ENCODE data around the gene COLEC11.
"Not testable (repeated sequence)": the region's sequence is repeated elsewhere in the genome, so short reads cannot be mapped to it uniquely, and the experiment has no call there.

Gene COLEC11

DNA sequence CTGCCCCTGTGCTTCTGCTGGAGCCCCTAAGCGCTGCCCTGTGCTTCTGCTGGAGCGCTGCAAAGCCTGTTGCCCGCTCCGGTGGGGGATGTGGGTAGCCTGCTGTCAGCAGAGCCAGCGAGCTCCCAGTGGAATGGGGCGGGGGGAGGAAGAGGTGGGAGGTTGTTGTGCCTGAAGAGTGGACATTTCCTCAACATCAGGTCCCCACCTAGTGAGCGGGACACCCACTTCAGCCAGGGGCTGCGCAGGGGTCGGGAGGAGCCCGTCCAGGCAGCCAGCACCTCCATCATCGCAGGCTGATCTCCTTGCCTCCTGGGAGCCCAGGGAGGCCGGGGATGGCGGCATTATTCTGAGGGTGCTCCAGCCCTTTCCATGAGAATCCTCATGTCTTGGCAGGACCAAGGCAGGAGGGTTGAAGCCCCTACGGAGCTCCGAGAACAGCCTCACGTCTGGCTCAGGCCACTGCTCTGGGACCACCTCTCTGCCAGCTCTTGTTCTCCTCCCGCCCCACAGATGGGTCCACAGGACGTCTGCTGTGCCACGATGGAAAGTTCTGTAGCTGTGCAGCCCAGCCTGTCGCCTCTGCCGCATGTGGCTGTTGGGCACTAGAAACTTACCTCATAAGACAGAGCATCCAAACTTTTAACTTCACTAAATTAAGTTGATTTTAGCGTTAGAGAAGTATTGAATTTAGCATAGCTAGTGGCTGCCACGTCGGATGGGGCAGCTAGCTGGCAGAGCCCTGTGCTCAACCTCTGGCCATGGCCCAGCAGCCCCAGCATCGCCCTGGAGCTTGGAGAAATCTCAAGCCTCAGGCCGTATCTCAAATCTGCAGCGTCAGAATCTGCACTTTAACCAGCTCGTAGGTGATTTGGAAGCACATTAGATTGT, 61.2 kb downstream of the COLEC11 start:
- no peak for DNase-seq
- Histone ChIP-seq H3K4me3 (ENCODE audit: control insufficient read depth in 1 of 7, extremely low read depth in 1 of 7, insufficient read depth in 4 of 7, low read depth in 2 of 7, low read length in 6 of 7) (no peak overlapping the region), H3K36me3 (ENCODE audit: control insufficient read depth in 4 of 4, insufficient read depth in 4 of 4, low read length in 3 of 4) (no peaks in the 10 kb centered on the region), H3K9me3 (ENCODE audit: control extremely low read depth in 1 of 5, control insufficient read depth in 4 of 5, insufficient read depth in 2 of 5, low read depth in 1 of 5, low read length in 4 of 5) (no peaks in the 10 kb centered on the region), H3K27me3 (replicated peaks in 2 of 5; ENCODE audit: control insufficient read depth in 4 of 5, insufficient read depth in 5 of 5, low read length in 4 of 5) (no peaks in the 10 kb centered on the region), H3K27ac (ENCODE audit: insufficient read depth in 1 of 2, low read depth in 1 of 2, low read length in 2 of 2, poor library complexity in 1 of 2, severe bottlenecking in 2 of 2) (no peak overlapping the region), H3K4me1 (ENCODE audit: control extremely low read depth in 1 of 4, control insufficient read depth in 4 of 4, insufficient read depth in 4 of 4, low read length in 3 of 4) (peaks cover 0 to 15% (median 11%) of the 10 kb centered on the region in 4 experiments)
- WGBS (ENCODE audit: insufficient coverage), result 95% methylated on average over 21 of the region's 28 CpGs
- CTCF ChIA-PET, result interaction anchor here (0.8 to 1.1 kb wide), 3 partner anchors 60 to 180 kb away, joined by 3 read pairs; no protein-coding TSS in a partner anchor
- POLR2A ChIA-PET, result no interaction called here

DNA sequence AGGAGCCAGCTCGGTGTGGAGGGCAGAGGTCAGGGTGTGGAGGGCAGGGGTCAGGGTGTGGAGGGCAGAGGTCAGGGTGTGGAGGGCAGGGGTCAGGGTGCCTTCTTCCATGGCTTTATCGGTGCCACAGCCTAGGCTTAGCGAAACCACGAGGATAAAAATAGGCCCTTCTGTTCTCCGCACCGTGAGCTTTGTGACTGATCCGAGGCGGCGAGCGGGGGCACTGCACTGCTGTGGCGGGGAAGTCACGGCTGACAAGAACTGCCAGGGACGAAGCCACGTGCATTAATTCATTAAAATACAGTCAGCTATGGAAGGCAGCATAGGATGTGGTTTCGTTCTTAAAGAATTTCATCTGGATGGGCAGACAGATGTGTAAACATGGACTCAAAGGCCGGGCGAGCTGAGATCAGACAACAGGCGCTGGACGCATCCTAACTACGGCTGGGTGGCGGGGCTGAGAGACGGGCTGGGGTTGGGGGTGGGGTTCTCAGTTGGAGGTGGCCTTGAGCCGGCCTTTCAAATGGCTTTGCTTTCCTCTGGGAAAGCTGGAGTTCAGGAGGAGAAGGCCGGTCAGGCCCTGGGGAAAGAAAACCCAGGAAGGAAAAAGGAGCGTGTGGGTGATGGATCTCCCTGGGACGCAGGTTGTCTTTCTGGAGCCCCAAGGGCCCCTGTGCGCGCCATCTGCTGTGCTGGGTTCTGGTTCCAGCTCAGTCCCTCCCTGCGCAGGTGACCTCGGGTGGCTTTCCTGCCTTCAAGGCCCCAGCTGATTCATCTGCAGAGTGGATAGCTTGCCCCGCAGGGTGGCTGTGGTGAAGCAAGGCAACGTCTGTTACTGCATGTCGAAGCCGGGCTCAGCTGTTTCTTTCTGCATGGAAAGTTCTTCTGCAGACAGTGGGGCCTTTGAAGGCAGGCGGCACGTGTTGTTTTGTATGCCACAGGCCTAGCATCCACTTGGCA, 62.1 kb downstream of the COLEC11 start:
- Histone ChIP-seq H3K4me1 (ENCODE audit: control extremely low read depth in 1 of 4, control insufficient read depth in 4 of 4, insufficient read depth in 4 of 4, low read length in 3 of 4) (peaks cover 0 to 7% (median 3%) of the 10 kb centered on the region in 4 experiments), H3K4me3 (ENCODE audit: control insufficient read depth in 1 of 7, extremely low read depth in 1 of 7, insufficient read depth in 4 of 7, low read depth in 2 of 7, low read length in 6 of 7) (no peak overlapping the region), H3K27ac (ENCODE audit: insufficient read depth in 1 of 2, low read depth in 1 of 2, low read length in 2 of 2, poor library complexity in 1 of 2, severe bottlenecking in 2 of 2) (no peak overlapping the region), H3K36me3 (ENCODE audit: control insufficient read depth in 4 of 4, insufficient read depth in 4 of 4, low read length in 3 of 4) (no peaks in the 10 kb centered on the region), H3K9me3 (ENCODE audit: control extremely low read depth in 1 of 5, control insufficient read depth in 4 of 5, insufficient read depth in 2 of 5, low read depth in 1 of 5, low read length in 4 of 5) (no peaks in the 10 kb centered on the region), H3K27me3 (replicated peaks in 2 of 5; ENCODE audit: control insufficient read depth in 4 of 5, insufficient read depth in 5 of 5, low read length in 4 of 5) (no peaks in the 10 kb centered on the region)
- ChIA-PET CTCF (interaction anchor here (0.8 to 1.1 kb wide), 4 partner anchors 9 to 181 kb away, joined by 3 read pairs; no protein-coding TSS in a partner anchor), POLR2A (no interaction called here)
- WGBS (ENCODE audit: insufficient coverage), result 82% methylated on average over 34 of the region's 36 CpGs
- DNase-seq, result peak in 2 of 3 donors; percentile 16 to 25

DNA sequence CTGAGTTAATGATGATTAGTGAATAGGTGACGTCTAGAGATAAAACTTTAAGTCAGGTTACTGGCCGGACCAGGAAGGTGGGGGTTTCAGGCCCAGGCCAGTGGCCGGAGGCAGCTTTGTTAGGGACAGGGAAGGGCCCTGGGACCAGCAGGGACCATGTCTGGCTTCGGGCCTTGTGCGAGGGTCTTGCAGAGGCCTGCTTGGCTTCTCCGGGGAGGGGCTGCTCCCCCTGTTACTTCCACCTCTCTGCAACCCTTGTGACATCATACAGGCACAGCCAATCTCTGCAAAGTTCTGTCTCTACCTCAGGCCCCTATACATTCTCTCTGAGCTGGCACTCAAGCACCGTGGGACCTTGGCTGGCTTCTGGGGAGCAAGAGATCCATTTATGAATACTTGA, 63.0 kb downstream of the COLEC11 start, which contains the start of gene ALLC:
Gene ALLC (plus strand): TSS at position 320 of the 400 bp plus-strand sequence. CDS start 12,958 bp downstream, outside the sequence.
- H3K9me3 ChIP-seq (ENCODE audit: control extremely low read depth in 1 of 5, control insufficient read depth in 4 of 5, insufficient read depth in 2 of 5, low read depth in 1 of 5, low read length in 4 of 5), result no peaks in the 10 kb centered on the region
- H3K4me1 ChIP-seq (ENCODE audit: control extremely low read depth in 1 of 4, control insufficient read depth in 4 of 4, insufficient read depth in 4 of 4, low read length in 3 of 4), result peaks cover 0 to 5% (median 0%) of the 10 kb centered on the region in 4 experiments
- ChIA-PET CTCF (interaction anchor here (1.0 kb wide), 1 partner anchor 8 kb away, joined by 3 read pairs; no protein-coding TSS in a partner anchor), POLR2A (no interaction called here)
- H3K27me3 ChIP-seq (replicated peaks in 2 of 5; ENCODE audit: control insufficient read depth in 4 of 5, insufficient read depth in 5 of 5, low read length in 4 of 5), result no peaks in the 10 kb centered on the region
- 100% methylated on average over 7 of the region's 7 CpGs for WGBS (ENCODE audit: insufficient coverage)
- H3K27ac ChIP-seq (ENCODE audit: insufficient read depth in 1 of 2, low read depth in 1 of 2, low read length in 2 of 2, poor library complexity in 1 of 2, severe bottlenecking in 2 of 2), result no peak within 1 kb of the TSS
- no peak within 1 kb of the TSS for H3K4me3 ChIP-seq (ENCODE audit: control insufficient read depth in 1 of 7, extremely low read depth in 1 of 7, insufficient read depth in 4 of 7, low read depth in 2 of 7, low read length in 6 of 7)
- H3K36me3 ChIP-seq (ENCODE audit: control insufficient read depth in 4 of 4, insufficient read depth in 4 of 4, low read length in 3 of 4), result no peaks in the 10 kb centered on the region
- no peak for DNase-seq

DNA sequence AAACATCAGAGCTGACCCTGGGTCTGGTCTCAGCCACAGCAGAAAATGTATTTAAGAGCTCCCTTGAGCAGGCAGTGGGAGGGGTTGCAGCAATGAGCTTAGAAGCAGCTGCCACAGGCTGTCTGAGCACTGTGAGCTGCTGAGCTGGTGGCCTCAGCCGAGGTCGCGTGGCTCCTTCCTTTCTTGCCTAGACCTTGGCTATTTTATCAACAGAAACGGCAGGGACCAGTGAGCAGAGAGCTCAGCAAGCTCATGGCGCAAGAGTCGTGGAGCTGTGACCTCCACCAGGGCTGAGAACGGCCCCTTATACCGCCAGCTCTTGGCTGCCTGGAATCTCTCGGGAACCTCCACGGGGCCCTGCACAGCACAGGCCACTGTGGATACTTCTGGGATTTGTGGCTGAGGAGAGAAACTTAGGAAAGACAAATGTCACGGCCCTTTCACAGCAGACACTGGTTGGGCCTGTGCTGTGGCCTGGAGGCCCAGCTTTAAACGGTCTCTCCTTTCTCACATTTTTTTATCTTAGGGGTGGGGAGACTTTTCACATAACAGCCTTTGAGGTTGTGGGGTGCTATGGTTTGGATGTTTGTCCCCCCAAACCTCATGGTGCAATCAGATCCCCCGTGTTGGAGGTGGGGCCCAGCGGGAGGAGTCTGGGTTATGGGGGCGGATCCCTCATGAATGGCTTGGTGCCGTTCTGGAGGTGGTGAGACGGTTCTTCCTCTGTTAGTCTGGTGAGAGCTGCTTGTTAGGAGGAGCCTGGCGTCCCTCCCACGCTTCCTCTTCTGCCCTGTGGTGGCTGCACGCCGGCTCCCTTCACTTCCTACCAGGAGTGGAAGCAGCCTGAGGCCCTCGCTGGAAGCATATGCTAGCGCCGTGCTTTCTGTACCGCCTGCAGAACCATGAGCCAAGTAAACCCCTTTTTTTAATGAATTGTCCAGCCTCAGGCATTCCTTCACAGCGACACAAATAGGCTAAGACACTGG, 64.8 kb downstream of the COLEC11 start:
- CTCF ChIA-PET, result no interaction called here
- no peak for DNase-seq

DNA sequence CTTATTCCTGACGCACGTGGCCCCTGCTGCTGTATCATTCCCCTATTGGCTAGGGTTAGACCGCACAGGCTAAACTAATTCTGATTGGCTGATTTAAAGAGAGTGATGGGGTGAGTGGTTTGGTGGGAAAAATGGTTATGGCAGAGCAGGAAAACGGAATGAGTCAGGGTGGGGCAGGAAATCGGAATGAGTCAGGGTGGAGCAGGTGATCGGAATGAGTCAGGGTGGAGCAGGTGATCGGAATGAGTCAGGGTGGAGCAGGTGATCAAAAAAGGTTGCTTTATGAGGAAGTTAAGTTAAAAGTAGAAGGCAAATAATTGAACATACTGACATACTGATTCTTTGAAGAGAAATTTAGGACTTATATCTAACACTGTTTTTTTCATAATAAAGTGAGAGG, 65.7 kb downstream of the COLEC11 start:
- CTCF ChIA-PET; POLR2A ChIA-PET; H3K4me3 ChIP-seq (ENCODE audit: control insufficient read depth in 1 of 7, extremely low read depth in 1 of 7, insufficient read depth in 4 of 7, low read depth in 2 of 7, low read length in 6 of 7); H3K36me3 ChIP-seq (ENCODE audit: control insufficient read depth in 4 of 4, insufficient read depth in 4 of 4, low read length in 3 of 4); H3K9me3 ChIP-seq (ENCODE audit: control extremely low read depth in 1 of 5, control insufficient read depth in 4 of 5, insufficient read depth in 2 of 5, low read depth in 1 of 5, low read length in 4 of 5); H3K27me3 ChIP-seq (replicated peaks in 2 of 5; ENCODE audit: control insufficient read depth in 4 of 5, insufficient read depth in 5 of 5, low read length in 4 of 5); DNase-seq; H3K4me1 ChIP-seq (ENCODE audit: control extremely low read depth in 1 of 4, control insufficient read depth in 4 of 4, insufficient read depth in 4 of 4, low read length in 3 of 4); H3K27ac ChIP-seq (ENCODE audit: insufficient read depth in 1 of 2, low read depth in 1 of 2, low read length in 2 of 2, poor library complexity in 1 of 2, severe bottlenecking in 2 of 2): not testable (repeated sequence)
- 97% methylated on average over 7 of the region's 7 CpGs for WGBS (ENCODE audit: insufficient coverage)

More for the DNA sequence above, 64.8 kb downstream of the COLEC11 start:
- H3K36me3 ChIP-seq (ENCODE audit: control insufficient read depth in 4 of 4, insufficient read depth in 4 of 4, low read length in 3 of 4), result no peaks in the 10 kb centered on the region
- no peak overlapping the region for H3K4me3 ChIP-seq (ENCODE audit: control insufficient read depth in 1 of 7, extremely low read depth in 1 of 7, insufficient read depth in 4 of 7, low read depth in 2 of 7, low read length in 6 of 7)
- peaks cover 0 to 5% (median 0%) of the 10 kb centered on the region in 4 experiments for H3K4me1 ChIP-seq (ENCODE audit: control extremely low read depth in 1 of 4, control insufficient read depth in 4 of 4, insufficient read depth in 4 of 4, low read length in 3 of 4)
- POLR2A ChIA-PET, result no interaction called here
- WGBS (ENCODE audit: insufficient coverage), result 92% methylated on average over 19 of the region's 26 CpGs
- H3K9me3 ChIP-seq (ENCODE audit: control extremely low read depth in 1 of 5, control insufficient read depth in 4 of 5, insufficient read depth in 2 of 5, low read depth in 1 of 5, low read length in 4 of 5), result no peaks in the 10 kb centered on the region
- no peaks in the 10 kb centered on the region for H3K27me3 ChIP-seq (replicated peaks in 2 of 5; ENCODE audit: control insufficient read depth in 4 of 5, insufficient read depth in 5 of 5, low read length in 4 of 5)
- H3K27ac ChIP-seq (ENCODE audit: insufficient read depth in 1 of 2, low read depth in 1 of 2, low read length in 2 of 2, poor library complexity in 1 of 2, severe bottlenecking in 2 of 2), result no peak overlapping the region

DNA sequence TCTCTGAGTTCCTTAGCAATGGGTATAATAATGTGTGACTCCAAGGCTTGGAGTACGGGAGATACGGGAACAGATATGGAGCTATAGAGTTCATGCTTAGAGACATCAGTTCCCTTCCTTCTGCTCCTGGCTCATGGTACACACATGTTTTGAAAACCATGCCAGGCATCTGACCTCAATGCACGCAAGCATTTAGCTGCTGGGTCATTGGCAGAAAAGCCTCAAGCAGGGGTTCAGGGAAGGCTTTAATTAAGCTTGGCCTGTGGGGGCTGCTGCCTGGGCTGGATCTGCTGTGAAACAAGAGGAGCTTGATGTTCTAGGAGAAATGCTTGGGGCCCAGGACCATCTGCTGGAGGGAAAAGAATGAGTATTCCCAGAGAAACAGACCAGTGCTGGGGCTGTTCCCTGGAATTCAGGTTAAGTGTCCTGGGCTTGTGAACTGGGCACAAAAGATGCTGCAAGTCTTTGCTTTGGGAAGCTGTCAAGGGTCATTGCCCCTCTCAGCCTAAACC, 66.3 kb downstream of the COLEC11 start:
- Histone ChIP-seq H3K4me3 (ENCODE audit: control insufficient read depth in 1 of 7, extremely low read depth in 1 of 7, insufficient read depth in 4 of 7, low read depth in 2 of 7, low read length in 6 of 7) (no peak overlapping the region), H3K36me3 (ENCODE audit: control insufficient read depth in 4 of 4, insufficient read depth in 4 of 4, low read length in 3 of 4) (no peaks in the 10 kb centered on the region), H3K4me1 (ENCODE audit: control extremely low read depth in 1 of 4, control insufficient read depth in 4 of 4, insufficient read depth in 4 of 4, low read length in 3 of 4) (peaks cover 0 to 5% (median 0%) of the 10 kb centered on the region in 4 experiments), H3K27me3 (replicated peaks in 2 of 5; ENCODE audit: control insufficient read depth in 4 of 5, insufficient read depth in 5 of 5, low read length in 4 of 5) (peaks cover 0 to 2% (median 0%) of the 10 kb centered on the region in 5 experiments), H3K9me3 (ENCODE audit: control extremely low read depth in 1 of 5, control insufficient read depth in 4 of 5, insufficient read depth in 2 of 5, low read depth in 1 of 5, low read length in 4 of 5) (no peaks in the 10 kb centered on the region), H3K27ac (ENCODE audit: insufficient read depth in 1 of 2, low read depth in 1 of 2, low read length in 2 of 2, poor library complexity in 1 of 2, severe bottlenecking in 2 of 2) (no peak overlapping the region)
- ChIA-PET CTCF (no interaction called here), POLR2A (no interaction called here)
- WGBS (ENCODE audit: insufficient coverage), result no CpG with 5 or more reads among the region's 3 CpGs
- no peak for DNase-seq
